NOMO-1 (cell line): ENCODE results near the gene XIRP1.
"Not testable (repeated sequence)": the region's sequence is repeated elsewhere in the genome, so short reads cannot be mapped to it uniquely, and the experiment has no call there.

Source experiments
- DNase-seq, 2 experiments: peaks; one replicate each; lab custom pipeline; 2025; ENCODE audit not compliant: unreplicated experiment in 2 of 2; lab: John Stamatoyannopoulos, UW

XIRP1 gene, protein sequence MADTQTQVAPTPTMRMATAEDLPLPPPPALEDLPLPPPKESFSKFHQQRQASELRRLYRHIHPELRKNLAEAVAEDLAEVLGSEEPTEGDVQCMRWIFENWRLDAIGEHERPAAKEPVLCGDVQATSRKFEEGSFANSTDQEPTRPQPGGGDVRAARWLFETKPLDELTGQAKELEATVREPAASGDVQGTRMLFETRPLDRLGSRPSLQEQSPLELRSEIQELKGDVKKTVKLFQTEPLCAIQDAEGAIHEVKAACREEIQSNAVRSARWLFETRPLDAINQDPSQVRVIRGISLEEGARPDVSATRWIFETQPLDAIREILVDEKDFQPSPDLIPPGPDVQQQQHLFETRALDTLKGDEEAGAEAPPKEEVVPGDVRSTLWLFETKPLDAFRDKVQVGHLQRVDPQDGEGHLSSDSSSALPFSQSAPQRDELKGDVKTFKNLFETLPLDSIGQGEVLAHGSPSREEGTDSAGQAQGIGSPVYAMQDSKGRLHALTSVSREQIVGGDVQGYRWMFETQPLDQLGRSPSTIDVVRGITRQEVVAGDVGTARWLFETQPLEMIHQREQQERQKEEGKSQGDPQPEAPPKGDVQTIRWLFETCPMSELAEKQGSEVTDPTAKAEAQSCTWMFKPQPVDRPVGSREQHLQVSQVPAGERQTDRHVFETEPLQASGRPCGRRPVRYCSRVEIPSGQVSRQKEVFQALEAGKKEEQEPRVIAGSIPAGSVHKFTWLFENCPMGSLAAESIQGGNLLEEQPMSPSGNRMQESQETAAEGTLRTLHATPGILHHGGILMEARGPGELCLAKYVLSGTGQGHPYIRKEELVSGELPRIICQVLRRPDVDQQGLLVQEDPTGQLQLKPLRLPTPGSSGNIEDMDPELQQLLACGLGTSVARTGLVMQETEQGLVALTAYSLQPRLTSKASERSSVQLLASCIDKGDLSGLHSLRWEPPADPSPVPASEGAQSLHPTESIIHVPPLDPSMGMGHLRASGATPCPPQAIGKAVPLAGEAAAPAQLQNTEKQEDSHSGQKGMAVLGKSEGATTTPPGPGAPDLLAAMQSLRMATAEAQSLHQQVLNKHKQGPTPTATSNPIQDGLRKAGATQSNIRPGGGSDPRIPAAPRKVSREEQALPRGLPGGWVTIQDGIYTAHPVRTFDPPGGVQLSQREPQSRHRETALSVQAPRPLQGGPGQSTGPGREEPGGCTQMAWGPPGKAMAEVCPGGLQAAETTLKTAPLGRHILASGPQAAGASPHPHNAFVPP (N-terminal part only)

DNA sequence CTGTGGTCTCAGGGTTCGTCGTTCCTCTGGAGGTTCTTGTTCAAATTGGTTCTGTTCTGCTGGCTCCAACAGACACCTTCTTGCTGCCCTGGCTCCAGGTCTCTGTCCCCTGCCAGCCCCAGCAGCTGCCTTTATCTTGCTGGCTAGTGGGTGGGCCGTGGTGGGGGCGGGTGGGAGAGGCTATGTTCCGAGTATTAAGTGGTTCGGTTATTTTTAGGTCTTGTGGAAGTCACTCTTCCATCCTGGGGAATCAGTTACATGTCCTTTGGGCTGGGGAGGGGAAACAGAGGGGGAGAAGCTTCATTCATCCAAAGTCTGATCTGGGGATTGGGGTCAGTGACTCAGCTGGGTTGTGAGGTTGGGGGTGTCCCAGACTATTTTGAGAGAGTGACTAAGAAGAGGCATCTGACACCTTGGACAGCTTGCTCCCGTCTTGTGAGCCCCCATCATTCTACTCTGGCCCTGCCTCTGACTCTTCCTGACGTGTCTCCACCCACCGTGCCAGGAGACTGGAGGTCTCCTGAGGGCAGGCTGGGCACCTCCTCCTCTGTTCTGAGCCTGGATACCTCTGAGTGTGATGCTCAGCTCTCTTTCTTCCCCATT is at the start of gene XIRP1:
TSS of gene XIRP1 (minus strand) at position 106 of the 603 bp plus-strand sequence. CDS start 3,150 bp downstream, outside the sequence.
- no peak for DNase-seq

DNA sequence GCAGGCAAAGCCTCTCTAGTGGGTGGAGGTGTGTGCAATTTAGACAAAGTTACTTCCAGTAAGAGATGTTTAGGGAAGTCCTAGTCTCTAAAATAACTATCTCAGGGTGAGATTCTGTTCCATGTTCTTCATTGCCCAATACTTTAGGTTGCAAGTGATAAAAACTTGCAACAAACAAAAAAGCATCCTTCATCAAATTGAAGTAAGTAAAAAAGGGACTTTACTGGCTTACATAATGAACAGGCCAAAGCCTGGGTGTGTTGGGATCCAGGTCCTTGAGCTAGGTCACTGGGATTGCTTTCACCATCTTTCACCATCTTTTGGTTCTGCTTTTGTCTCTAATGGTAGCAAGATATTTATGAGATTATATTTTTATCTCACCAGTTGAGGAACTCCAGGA is 49.2 kb upstream of the XIRP1 start:
- DNase-seq, result peak; percentile 67 to 74

DNA sequence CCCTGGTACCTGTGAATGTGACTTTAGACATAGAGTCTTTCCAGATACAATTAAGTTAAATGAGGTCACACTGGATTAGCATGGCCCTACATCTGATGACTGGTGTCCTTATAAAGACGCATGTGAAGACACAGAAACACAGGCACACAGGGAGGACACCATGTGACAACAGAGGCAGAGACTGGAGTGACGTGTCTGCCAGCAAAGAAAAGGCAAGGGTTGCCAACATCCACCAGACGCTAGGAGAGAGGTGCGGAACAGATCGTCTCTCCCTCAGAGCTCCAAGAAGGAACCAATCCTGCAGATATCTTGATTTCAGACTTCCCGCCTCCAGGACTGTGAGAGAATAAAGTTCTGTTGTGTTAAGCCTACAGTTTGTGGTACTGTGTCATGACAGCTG is 44.6 kb upstream of the XIRP1 start:
- DNase-seq, result no peak

DNA sequence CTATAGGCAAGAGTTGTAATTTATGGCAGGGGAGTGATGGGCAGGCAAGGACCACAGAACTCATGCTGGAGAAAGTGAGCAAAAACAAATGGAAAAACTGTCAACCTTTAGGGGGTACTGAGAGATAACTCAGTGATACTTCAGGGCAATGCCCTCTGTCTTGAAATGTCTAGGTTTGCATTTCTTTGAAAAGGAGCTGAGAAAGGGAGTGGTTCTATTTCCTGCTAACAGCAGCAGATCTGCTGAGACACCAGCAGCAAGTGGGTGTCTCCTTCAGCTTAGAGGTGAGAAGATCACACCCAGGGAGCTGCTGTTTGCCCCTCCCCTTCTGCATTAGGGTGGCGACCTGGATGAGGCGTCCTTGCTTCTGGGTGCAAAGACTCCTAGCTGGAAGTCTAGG is 42.3 kb upstream of the XIRP1 start:
- DNase-seq, result no peak

DNA sequence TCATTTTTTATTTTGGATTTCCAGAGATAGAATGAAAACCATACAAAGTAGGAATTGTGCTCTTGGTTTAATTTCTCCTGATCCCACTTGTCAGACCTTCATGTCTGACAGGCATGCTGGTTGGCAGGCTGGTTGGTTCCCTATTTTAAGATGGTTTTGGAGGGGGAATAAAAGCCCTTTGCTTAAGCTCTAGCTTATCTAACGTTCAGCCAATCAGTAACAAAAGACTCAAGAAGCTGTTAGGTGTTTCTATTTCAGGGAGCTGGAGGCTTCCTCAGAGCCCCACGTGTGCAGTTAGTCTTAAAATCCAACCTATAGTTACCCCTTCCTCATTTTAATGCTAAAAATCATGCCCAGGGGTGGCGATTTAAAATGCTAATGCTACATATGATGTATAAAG is 40.5 kb upstream of the XIRP1 start:
- peak in 1 of 2 experiments; percentile 62 for DNase-seq

DNA sequence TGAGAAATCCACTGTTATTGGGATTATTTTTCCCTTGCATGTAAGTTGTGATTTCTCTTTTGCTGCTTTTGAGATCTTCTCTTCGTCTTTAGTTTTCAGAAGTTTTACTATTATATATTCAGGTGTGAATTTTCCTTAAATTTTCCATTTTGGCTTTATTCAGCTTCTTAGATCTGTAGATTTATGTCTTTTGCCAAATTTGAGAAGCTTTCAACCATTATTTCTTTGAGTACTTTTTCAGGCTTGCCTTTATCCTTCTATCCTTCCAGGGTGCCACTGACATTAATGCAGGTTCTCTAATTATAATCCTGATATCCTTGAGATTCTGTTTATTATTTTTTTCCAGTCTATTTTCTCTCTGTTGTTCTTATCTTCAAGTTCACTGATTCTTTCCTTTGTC is 38.1 kb upstream of the XIRP1 start:
- DNase-seq, result no peak

DNA sequence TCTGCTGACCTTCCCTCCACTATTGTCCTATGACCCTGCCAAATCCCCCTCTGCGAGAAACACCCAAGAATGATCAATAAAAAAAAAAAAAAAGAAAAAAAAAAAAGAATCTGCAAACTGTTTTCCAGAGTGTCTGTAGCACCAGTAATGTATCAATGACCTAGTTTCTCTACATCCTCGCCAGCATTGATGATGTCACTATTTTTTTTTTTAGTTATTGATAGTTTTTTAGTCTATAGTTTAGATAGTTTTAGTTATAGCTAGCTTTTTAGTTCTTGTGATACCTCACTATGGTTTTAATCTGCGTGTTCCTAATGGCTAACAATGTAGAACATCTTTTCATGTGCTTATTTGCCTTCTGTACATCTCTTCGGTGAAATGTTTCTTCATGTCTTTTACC is 36.1 kb upstream of the XIRP1 start:
- no peak for DNase-seq

DNA sequence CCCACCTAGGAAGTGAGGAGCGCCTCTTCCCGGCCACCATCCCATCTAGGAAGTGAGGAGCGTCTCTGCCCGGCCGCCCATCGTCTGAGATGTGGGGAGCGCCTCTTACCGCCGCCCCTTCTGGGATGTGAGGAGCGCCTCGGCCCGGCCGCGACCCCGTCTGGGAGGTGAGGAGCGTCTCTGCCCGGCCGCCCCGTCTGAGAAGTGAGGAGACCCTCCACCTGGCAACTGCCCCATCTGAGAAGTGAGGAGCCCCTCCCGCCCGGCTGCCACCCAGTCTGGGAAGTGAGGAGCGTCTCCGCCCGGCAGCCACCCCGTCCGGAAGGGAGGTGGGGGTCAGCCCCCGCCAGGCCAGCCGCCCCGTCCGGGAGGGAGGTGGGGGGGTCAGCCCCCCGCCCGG is 35.2 kb upstream of the XIRP1 start:
- DNase-seq, result not testable (repeated sequence)

DNA sequence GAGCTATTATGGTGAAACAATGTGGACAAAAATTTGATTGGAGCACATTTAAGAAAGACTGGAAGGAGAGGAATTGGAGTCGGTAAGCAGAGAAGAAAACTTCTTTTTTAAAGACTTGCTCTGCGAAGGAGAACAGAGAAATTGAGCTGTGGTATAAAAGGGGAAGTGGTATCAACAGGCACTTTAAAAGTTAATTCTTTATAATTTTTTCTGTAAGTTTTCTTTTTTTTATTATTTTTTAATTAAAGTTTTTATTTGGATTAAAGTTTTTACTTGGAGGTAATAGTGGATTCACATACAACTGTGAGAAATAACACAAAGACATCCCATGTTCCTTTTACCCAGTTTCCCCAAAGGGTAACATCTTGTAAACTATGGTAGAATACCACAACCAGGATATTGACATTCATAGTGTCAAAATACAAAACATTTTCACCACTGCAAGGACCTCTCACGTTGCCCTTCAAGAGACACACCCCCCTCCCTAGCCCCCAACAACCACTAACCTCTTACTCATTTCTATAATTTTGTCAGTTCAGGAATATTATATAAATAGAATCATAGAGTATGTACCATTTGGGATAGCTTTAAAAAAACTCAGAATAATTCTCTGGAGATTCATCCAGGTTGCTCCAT is 33.8 kb upstream of the XIRP1 start:
- DNase-seq, result peak; percentile 24 to 74

DNA sequence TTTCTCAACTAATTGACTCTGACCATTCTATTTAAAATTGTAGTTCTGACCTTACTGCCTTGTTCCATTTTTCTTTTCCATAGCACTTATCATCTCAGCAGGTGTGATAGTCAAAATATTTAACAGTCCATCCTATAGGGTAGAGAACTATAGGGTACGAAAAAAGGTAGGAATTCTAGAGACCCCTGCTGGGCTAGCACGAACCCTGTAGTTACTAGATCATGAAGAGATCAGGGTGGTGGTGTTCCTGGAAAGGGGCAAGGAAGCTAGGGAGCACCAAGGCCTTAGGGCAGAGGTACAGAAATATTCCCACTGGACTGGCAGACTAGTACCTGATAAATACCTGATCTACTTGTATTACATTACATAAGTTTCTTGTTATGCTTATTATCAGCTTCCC is 31.9 kb upstream of the XIRP1 start:
- no peak for DNase-seq

DNA sequence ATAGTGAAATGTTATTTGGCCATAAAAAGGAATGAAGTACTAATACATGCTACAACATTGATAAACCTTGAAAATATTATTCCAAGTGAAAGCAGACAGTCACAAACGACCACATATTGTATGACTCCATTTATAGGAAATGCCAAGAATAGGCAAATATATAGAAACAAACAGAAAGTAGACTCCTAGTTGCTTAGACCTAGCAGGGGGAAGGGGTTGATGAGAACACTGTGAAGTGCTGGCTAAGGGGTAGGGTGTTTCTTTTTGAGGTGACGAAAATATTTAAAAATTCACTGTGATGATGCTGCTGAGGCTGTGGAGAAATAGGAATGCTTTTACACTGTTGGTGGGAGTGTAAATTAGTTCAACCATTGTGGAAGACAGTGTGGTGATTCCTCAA is 30.5 kb upstream of the XIRP1 start:
- DNase-seq, result no peak

DNA sequence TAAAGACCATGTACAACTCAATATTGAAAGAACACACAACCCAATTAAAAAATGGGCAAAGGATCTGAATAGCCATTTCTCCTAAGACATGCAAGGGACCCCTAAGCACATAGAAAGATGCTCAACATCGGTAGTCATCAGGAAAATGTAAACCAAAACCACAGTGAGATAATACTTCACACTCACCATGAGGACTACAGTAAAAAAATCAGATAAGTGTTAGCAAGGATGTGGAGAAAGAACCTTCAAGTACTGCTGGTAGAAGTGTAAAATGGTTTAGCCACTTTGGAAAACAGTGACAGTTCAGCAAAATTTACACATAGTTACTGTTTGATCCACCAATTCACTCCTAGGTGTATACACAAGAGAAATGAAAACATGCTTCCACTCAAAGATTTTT is 30.1 kb upstream of the XIRP1 start:
- no peak for DNase-seq

DNA sequence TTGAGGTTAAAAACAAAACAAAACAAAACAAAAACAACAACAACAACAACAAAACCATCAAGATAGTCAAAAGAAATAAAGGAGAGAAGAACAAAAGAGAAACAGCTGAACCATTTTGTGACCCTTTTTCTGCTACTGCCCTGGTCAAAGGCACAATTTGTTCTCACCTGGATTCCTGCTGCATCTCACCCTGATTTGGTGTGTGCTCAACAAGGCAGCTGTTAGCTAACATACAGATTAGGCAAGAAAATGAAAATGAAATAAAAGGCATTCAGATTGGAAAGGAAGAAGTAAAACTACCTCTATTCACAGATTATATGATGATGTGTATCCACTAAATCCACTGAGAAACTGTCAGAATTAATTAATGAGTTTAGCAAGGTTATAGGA is 28.7 kb upstream of the XIRP1 start:
- DNase-seq, result no peak

DNA sequence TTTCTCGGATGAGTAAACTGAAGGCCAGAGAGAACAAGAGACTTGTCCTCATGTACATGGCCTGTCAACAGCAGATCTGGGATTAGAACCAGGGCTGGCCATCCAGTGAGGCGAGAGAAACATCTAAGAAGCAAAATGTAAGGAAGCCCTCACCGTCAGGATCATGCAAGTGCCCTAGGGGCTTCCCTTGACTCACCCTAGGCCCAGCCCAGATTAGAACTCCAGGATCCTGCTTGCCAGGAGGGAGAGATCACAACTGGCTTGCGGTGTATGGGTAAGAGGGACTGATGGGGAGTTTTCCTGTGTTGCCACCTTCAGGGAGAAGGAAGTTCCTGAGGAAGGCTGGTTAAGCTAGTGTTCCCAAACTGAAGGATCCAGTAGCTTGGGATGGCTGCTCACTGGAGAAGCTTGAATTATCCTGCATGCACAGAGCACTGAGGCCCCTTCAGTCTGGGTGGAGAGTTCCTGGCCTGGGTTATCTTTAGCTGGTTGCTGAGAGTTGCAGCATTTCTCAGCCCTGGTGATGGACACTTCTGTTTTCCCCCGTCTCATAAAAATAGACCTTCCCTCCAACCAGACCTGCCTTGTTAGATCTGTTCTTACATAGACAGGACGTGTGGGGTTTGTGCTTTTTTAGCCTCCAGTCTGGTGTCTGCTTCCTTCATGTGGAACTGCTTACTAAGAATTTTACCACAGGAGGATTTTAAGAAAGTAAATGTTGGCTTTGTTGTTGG is 28.2 kb upstream of the XIRP1 start:
- peak; percentile 59 to 81 for DNase-seq

DNA sequence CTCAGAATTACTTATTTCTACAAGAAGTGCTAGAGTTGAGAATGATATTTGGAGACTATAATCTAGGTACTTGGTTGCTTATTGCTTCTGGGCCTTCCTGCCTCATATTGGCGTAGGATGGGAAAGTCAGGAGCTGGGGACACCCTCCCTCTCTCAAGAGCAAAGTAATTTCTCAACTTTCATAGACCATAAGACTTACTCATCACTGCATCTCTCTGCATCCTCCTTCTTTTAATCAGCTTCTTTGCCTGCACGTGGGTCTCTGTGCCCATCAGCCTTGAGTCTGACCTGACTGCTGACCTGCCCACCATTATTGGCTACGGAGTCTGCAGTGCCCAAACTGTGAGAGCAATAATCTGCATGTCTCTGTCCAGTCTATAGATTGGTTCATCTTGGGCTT is 27.3 kb upstream of the XIRP1 start:
- DNase-seq, result no peak

DNA sequence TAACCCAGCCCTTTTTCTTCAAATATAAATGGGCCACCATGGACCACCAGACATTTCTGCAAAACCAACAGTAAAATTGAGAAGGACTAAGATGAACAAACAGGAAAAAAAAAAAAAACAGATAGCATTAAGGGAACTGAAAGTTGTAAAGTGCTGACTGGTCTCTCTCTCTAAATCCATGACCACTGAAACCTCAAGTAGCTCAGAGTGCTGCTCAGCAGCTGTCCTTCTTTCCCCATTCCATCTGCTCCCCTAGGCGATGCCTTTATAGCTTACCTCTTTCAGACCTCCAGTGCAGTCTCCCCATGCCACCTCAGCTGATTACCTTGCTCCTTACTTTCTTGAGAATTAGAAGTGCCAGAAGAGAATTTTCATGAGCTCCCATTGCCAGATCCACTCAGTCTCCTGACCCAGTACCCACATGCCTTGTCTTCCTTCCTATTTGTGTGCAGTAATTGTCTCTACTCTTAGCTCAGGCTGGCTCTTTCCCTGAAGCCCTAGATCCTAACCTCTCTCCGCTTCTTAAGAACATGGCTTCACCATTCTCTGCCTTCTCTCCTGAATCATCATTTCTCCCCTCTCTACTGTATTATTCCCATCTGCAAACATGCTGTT is 23.9 kb upstream of the XIRP1 start:
- DNase-seq, result peak; percentile 73 to 97

DNA sequence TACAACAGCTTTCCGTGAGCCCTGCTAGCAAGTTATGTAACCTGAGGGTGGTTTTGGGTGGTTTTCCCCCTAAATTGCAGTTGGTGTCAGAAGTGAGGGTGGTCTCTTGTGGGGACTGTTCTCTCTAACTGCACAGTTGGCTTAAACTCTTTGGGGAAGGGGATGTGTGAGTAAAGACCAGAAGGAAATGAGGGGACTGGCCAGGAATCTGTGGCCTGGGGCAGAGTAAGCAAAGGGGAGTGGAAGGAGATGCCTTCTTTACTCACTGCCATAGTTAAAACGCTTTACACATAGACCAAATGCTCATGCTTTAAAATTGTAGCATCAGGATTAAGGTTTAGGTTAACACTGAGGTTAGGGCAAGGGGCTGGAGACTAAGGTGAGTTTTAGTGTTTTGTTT is 21.2 kb upstream of the XIRP1 start:
- DNase-seq, result no peak

DNA sequence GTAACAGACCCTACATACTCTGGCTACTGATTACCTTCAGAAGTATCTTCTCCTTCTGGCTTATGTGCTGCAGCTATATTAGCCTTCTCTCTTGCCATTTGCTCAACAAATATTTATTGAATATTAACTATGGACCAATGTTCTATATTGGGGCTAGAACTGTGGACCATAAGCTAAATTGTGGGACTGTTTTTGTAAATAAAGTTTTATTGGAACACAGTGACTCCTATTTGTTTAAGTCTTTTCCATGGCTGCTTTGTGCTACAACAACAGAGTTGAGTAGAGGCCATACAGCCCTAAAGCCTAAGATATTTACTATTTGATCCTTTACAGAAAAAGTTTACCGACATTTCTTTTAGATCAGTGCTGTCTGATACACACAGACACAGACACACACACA is 20.3 kb upstream of the XIRP1 start:
- DNase-seq, result no peak
